SU-DHL-6 (cell line): Measurements from ENCODE around the gene UNC5C.

Experiments
- CTCF ChIP-seq: fragments of 200-600 bp; sonication (generic); IDR thresholded peaks from one replicate; pipeline ENCODE4 v1.5.1; 2017; ENCODE audit warnings: antibody characterized with exemption, mild to moderate bottlenecking, low read length, moderate library complexity; ENCODE audit not compliant: insufficient read depth, poor library complexity, severe bottlenecking
- EZH2phosphoT487 ChIP-seq: fragments of 200-600 bp; sonication (generic), shearing (Covaris generic); conservative IDR thresholded peaks from 2 replicates; pipeline ENCODE4 v1.6.1; 2018; ENCODE audit warnings: mild to moderate bottlenecking, antibody characterized with exemption, low read length, moderate library complexity, mixed read lengths

GRCh38 chr4:95511477-95511876, 37.3 kb downstream of the UNC5C start:
- TF ChIP-seq CTCF (no peak), EZH2phosphoT487 (no peak)
